Astrocyte (in vitro differentiated cells and primary cell): ENCODE results near the gene GPR15. TPM values are rescaled to one million over a fixed set of nuclear protein-coding genes. Genes with fewer than 3 reads are reported as not detected.
A peak's percentile ranks its signal among the peaks of the same experiment; 100 is the strongest.

Experiments used
- DNase-seq: peaks from one replicate; pipeline ENCODE4 v3.0.0-alpha.2; 2010; ENCODE audit warnings: low read depth
- FAIRE-seq: peaks from 2 replicates; lab custom pipeline; 2011; peaks lifted over from hg19 to GRCh38; lab: Jason Lieb, UNC
- H2AFZ ChIP-seq: 2 replicates; pipeline ENCODE4 v1.6.0; 2012; ENCODE audit warnings: low read depth, low read length, inconsistent platforms
- H3K27ac ChIP-seq: 2 replicates; pipeline ENCODE4 v1.5.1; 2011; ENCODE audit warnings: low read depth, low read length, inconsistent platforms
- H3K27me3 ChIP-seq: 2 replicates; pipeline ENCODE4 v1.6.0; 2011; ENCODE audit warnings: low read length, inconsistent platforms; ENCODE audit not compliant: insufficient read depth
- H3K36me3 ChIP-seq: 2 replicates; pipeline ENCODE4 v1.5.1; 2011; ENCODE audit warnings: low read length, inconsistent platforms; ENCODE audit not compliant: insufficient read depth
- H3K4me1 ChIP-seq: 2 replicates; pipeline ENCODE4 v1.5.1; 2011; ENCODE audit warnings: low read length, inconsistent platforms; ENCODE audit not compliant: insufficient read depth
- H3K4me2 ChIP-seq: 2 replicates; pipeline ENCODE4 v1.6.0; 2012; ENCODE audit warnings: low read length, inconsistent platforms
- H3K4me3 ChIP-seq: 2 replicates; pipeline ENCODE4 v1.5.1; 2011; ENCODE audit warnings: low read depth, mild to moderate bottlenecking, low read length, inconsistent platforms; ENCODE audit not compliant: insufficient read depth
- H3K79me2 ChIP-seq: 2 replicates; pipeline ENCODE4 v1.6.0; 2012; ENCODE audit warnings: mild to moderate bottlenecking, low read length, inconsistent platforms; ENCODE audit not compliant: insufficient read depth
- H3K9ac ChIP-seq: 2 replicates; pipeline ENCODE4 v1.6.0; 2012; ENCODE audit warnings: mild to moderate bottlenecking, low read length, inconsistent platforms
- H3K9me3 ChIP-seq: 2 replicates; pipeline ENCODE4 v1.5.1; 2012; ENCODE audit warnings: low read depth, mild to moderate bottlenecking, low read length, inconsistent platforms; ENCODE audit not compliant: insufficient read depth
- H4K20me1 ChIP-seq: 2 replicates; pipeline ENCODE4 v1.6.0; 2012; ENCODE audit warnings: low read length, inconsistent platforms; ENCODE audit not compliant: insufficient read depth
- H3K27ac Mint-ChIP-seq: one replicate; pipeline ENCODE4 v1.8.0; 2021; ENCODE audit warnings: mild to moderate bottlenecking, mixed read lengths; ENCODE audit not compliant: unreplicated experiment
- H3K27me3 Mint-ChIP-seq: one replicate; pipeline ENCODE4 v1.8.0; 2021; ENCODE audit warnings: low read depth, mixed read lengths; ENCODE audit not compliant: unreplicated experiment
- H3K36me3 Mint-ChIP-seq: one replicate; pipeline ENCODE4 v1.8.0; 2021; ENCODE audit warnings: low read depth, mixed read lengths; ENCODE audit not compliant: unreplicated experiment
- H3K4me1 Mint-ChIP-seq: one replicate; pipeline ENCODE4 v1.8.0; 2021; ENCODE audit warnings: low read depth, mixed read lengths; ENCODE audit not compliant: unreplicated experiment
- H3K4me3 Mint-ChIP-seq: one replicate; pipeline ENCODE4 v1.8.0; 2021; ENCODE audit warnings: mild to moderate bottlenecking, moderate library complexity, mixed read lengths; ENCODE audit not compliant: unreplicated experiment
- H3K9me3 Mint-ChIP-seq: one replicate; pipeline ENCODE4 v1.8.0; 2021; ENCODE audit warnings: mild to moderate bottlenecking, mixed read lengths; ENCODE audit not compliant: unreplicated experiment
- CTCF ChIP-seq: IDR thresholded peaks from 2 replicates; pipeline ENCODE4 v1.5.1; 2011; ENCODE audit warnings: low read depth, mild to moderate bottlenecking, inconsistent platforms, low read length, moderate library complexity; ENCODE audit not compliant: insufficient read depth
- EZH2 ChIP-seq: IDR thresholded peaks from 2 replicates; pipeline ENCODE4 v1.6.1; 2012; ENCODE audit warnings: mild to moderate bottlenecking, low read length, inconsistent platforms; ENCODE audit not compliant: insufficient read depth
- total RNA-seq: library from RNA; stranded (reverse); gene quantifications from 2 replicates; pipeline ENCODE4 v1.2.1, GENCODE V29; 2021

Gene GPR15
- total RNA-seq, 1 donor from 2014 or later: not detected

GRCh38 chr3:98573181-98573728 lies 41.5 kb downstream of the GPR15 start:
- Mint-ChIP-seq H3K27me3 (no peaks in the 10 kb centered on the region), H3K4me3 (no peak overlapping the region), H3K36me3 (peaks cover 2% of the 10 kb centered on the region), H3K27ac (no peak overlapping the region), H3K9me3 (peaks cover 4% of the 10 kb centered on the region), H3K4me1 (peaks cover 22% of the 10 kb centered on the region)
- DNase-seq (no peak), FAIRE-seq (no peak)
- Histone ChIP-seq H4K20me1 (no peaks in the 10 kb centered on the region), H3K9ac (no peak overlapping the region), H3K4me3 (no peak overlapping the region), H2AFZ (no peak overlapping the region), H3K4me1 (peaks cover 14% of the 10 kb centered on the region), H3K27ac (no peak overlapping the region), H3K36me3 (no peaks in the 10 kb centered on the region), H3K27me3 (no peaks in the 10 kb centered on the region), H3K9me3 (no peaks in the 10 kb centered on the region), H3K79me2 (no peaks in the 10 kb centered on the region), H3K4me2 (peak overlapping the region; percentile 50)
- TF ChIP-seq EZH2 (no peak), CTCF (peak; percentile 43)

GRCh38 chr3:98574132-98574531 lies 42.4 kb downstream of the GPR15 start:
- peaks cover 2% of the 10 kb centered on the region for H3K36me3 Mint-ChIP-seq
- Histone ChIP-seq H3K9me3 (no peaks in the 10 kb centered on the region), H3K27ac (no peak overlapping the region), H2AFZ (no peak overlapping the region), H3K4me3 (no peak overlapping the region), H3K27me3 (no peaks in the 10 kb centered on the region), H3K36me3 (no peaks in the 10 kb centered on the region), H3K4me1 (peaks cover 14% of the 10 kb centered on the region), H3K79me2 (no peaks in the 10 kb centered on the region), H3K4me2 (no peak overlapping the region), H3K9ac (no peak overlapping the region), H4K20me1 (no peaks in the 10 kb centered on the region)
- no peak overlapping the region for H3K4me3 Mint-ChIP-seq
- no peaks in the 10 kb centered on the region for H3K27me3 Mint-ChIP-seq
- TF ChIP-seq CTCF (no peak), EZH2 (no peak)
- H3K9me3 Mint-ChIP-seq: peaks cover 2% of the 10 kb centered on the region
- H3K4me1 Mint-ChIP-seq: peaks cover 25% of the 10 kb centered on the region
- no peak overlapping the region for H3K27ac Mint-ChIP-seq
- DNase-seq (no peak), FAIRE-seq (no peak)

- peak overlapping the region; percentile 30 for H3K27ac Mint-ChIP-seq
- TF ChIP-seq CTCF (no peak), EZH2 (no peak)
- FAIRE-seq (peak; percentile 85), DNase-seq (peak; percentile 86)
- no peaks in the 10 kb centered on the region for H3K79me2 ChIP-seq
- H3K4me1 ChIP-seq: peaks cover 14% of the 10 kb centered on the region
- no peaks in the 10 kb centered on the region for H3K27me3 ChIP-seq
- no peak overlapping the region for H3K4me3 ChIP-seq
- no peak overlapping the region for H3K27ac ChIP-seq
- H3K9me3 ChIP-seq: no peaks in the 10 kb centered on the region
- H3K9me3 Mint-ChIP-seq: no peaks in the 10 kb centered on the region
- peak overlapping the region; percentile 0 for H3K4me3 Mint-ChIP-seq
- peaks cover 7% of the 10 kb centered on the region for H3K36me3 ChIP-seq
- H3K9ac ChIP-seq: no peak overlapping the region
- H3K4me1 Mint-ChIP-seq: peaks cover 25% of the 10 kb centered on the region
- H3K4me2 ChIP-seq: peak overlapping the region; percentile 24
- H2AFZ ChIP-seq: no peak overlapping the region
- H3K27me3 Mint-ChIP-seq: no peaks in the 10 kb centered on the region
- peaks cover 4% of the 10 kb centered on the region for H3K36me3 Mint-ChIP-seq
- no peaks in the 10 kb centered on the region for H4K20me1 ChIP-seq
Observed at GRCh38 chr3:98577178-98577895, 45.6 kb downstream of the GPR15 start.
